NCI-H2171 (cell line): ENCODE data around the gene CDK4.

Source experiments
- DNase-seq: peaks from one replicate; lab custom pipeline; 2025; lab: John Stamatoyannopoulos, UW

Gene CDK4

GRCh38 chr12:57739387-57739786 is 12.7 kb downstream of the CDK4 start:
- no peak for DNase-seq

- peak; percentile 60 for DNase-seq
Observed at GRCh38 chr12:57738661-57739237, 13.4 kb downstream of the CDK4 start, which contains the start of gene AGAP2. TSS of gene AGAP2 (minus strand) at chr12:57738742. CDS start at chr12:57738246, 496 bp downstream.

- peak; percentile 12 for DNase-seq
Observed at GRCh38 chr12:57737467-57738460, 14.3 kb downstream of the CDK4 start.

- DNase-seq = no peak
Observed at GRCh38 chr12:57736741-57737466, 15.2 kb downstream of the CDK4 start.

- DNase-seq = no peak
Observed at GRCh38 chr12:57735952-57736740, 16.0 kb downstream of the CDK4 start.

GRCh38 chr12:57735198-57735855 is 16.8 kb downstream of the CDK4 start:
- DNase-seq = peak; percentile 24

- no peak for DNase-seq
Observed at GRCh38 chr12:57734591-57734990, 17.5 kb downstream of the CDK4 start.

- DNase-seq = no peak
Observed at GRCh38 chr12:57733928-57734327, 18.2 kb downstream of the CDK4 start.

- no peak for DNase-seq
Observed at GRCh38 chr12:57732726-57733593, 19.1 kb downstream of the CDK4 start.

GRCh38 chr12:57732270-57732669 is 19.8 kb downstream of the CDK4 start:
- DNase-seq = no peak

- DNase-seq = no peak
Observed at GRCh38 chr12:57731411-57732080, 20.6 kb downstream of the CDK4 start.

GRCh38 chr12:57730336-57731067 is 21.6 kb downstream of the CDK4 start:
- DNase-seq = no peak

GRCh38 chr12:57729321-57729844 is 22.7 kb downstream of the CDK4 start:
- DNase-seq = no peak

GRCh38 chr12:57727758-57728395 is 24.2 kb downstream of the CDK4 start:
- no peak for DNase-seq

- no peak for DNase-seq
Observed at GRCh38 chr12:57726884-57727757, 25.0 kb downstream of the CDK4 start.

- peak; percentile 88 for DNase-seq
Observed at GRCh38 chr12:57726151-57726883, 25.8 kb downstream of the CDK4 start.

- no peak for DNase-seq
Observed at GRCh38 chr12:57725851-57726150, 26.3 kb downstream of the CDK4 start.
